ENCODE results near the gene FMO2.
"Not testable (repeated sequence)": the region's sequence is repeated elsewhere in the genome, so short reads cannot be mapped to it uniquely, and the experiment has no call there.

Gene FMO2

DNA sequence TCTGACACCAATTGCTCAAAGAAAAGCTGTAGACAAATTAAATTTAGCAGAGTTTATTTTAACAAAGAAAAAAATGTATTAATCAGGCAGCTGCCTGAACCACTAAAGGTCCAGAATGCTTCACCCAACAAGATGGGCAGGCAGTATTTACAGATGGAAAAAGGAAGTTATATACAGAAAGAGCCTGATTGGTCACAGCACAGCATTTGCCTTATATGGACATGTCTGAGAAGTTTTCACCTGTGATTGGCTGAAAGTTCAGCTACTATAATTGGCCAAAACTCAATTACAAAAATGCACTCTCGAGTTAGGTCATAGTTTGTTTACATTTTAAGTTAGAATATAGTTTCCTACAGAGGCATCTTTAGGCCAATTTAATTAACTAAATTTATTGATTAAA lies 48.1 kb downstream of the FMO2 start:
- DNase-seq (ENCODE audit: extremely low read depth, low read depth), result no peak
- TF ChIP-seq, protein P1, sequence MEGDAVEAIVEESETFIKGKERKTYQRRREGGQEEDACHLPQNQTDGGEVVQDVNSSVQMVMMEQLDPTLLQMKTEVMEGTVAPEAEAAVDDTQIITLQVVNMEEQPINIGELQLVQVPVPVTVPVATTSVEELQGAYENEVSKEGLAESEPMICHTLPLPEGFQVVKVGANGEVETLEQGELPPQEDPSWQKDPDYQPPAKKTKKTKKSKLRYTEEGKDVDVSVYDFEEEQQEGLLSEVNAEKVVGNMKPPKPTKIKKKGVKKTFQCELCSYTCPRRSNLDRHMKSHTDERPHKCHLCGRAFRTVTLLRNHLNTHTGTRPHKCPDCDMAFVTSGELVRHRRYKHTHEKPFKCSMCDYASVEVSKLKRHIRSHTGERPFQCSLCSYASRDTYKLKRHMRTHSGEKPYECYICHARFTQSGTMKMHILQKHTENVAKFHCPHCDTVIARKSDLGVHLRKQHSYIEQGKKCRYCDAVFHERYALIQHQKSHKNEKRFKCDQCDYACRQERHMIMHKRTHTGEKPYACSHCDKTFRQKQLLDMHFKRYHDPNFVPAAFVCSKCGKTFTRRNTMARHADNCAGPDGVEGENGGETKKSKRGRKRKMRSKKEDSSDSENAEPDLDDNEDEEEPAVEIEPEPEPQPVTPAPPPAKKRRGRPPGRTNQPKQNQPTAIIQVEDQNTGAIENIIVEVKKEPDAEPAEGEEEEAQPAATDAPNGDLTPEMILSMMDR (IDR thresholded peaks at IDR 0.05; ENCODE audit: low read depth, low read length), result no peak

DNA sequence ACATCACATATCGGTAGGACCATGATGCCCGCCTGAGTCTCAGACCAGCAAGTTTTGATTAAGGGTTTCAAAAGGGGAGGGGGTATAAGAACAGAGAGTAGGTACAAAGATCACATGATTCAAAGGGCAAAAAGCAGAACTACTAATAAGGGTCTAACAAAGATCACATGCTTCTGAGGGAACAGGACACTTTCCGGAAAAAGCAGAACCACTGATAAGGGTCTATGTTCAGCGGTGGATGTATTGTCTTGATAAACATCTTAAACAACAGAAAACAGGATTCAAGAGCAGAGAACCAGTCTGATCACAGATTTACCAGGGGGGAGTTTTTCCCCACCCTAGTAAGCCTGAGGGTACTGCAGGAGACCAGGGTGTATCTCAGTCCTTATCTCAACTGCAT lies 51.1 kb downstream of the FMO2 start:
- DNase-seq (ENCODE audit: extremely low read depth, low read depth), result not testable (repeated sequence)

DNA sequence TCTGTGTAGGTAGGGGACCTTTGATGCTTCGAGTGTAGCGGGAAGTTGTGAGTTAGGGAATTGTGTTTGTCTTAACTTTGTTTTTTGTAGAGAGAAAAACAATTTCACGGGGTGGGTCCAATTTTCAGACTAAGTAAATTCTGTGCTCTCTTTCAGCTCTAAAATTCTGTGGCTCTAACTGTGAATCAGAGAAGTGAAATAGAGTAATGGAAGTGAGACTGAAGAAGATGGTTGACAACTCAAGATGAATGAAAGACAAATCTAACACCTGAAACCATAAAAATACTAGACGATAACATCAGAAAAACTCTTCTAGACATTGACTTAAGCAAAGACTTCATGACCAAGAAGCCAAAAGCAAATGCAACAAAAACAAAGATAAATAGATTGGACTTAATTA lies 58.8 kb downstream of the FMO2 start:
- TF ChIP-seq, protein P1 (IDR thresholded peaks at IDR 0.05; ENCODE audit: low read depth, low read length), result no peak
- DNase-seq (ENCODE audit: extremely low read depth, low read depth), result no peak

DNA sequence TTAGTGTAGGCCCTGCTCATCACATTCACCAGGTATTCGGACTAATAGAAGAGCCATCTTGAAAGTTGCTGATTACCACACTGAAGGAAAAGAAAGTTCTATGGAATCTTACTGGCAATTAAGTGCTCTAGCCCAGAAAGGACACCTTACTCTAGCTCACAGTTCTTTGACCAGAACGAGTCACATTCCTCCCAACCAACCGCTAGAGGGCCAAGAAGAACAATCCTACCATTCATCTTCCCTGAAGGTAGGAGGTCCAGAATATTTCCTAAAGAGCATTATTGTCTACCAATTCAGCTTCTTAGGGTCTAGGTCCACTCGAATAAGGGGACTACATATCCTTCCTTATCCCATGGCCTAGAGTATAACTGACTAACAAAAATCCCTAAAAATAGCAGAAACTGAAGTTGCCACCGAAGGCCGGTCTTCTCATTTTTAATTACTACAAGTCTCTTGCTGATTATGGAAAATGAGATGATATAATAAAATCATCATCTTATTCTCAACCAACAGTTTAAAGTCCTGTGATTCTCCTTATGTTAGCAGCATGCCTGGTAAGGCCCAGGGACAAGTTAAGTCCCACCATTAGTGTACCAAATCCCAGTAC lies 60.5 kb downstream of the FMO2 start:
- TF ChIP-seq, protein P1 (IDR thresholded peaks at IDR 0.05; ENCODE audit: low read depth, low read length), result peak; percentile 85
- DNase-seq (ENCODE audit: extremely low read depth, low read depth), result no peak

DNA sequence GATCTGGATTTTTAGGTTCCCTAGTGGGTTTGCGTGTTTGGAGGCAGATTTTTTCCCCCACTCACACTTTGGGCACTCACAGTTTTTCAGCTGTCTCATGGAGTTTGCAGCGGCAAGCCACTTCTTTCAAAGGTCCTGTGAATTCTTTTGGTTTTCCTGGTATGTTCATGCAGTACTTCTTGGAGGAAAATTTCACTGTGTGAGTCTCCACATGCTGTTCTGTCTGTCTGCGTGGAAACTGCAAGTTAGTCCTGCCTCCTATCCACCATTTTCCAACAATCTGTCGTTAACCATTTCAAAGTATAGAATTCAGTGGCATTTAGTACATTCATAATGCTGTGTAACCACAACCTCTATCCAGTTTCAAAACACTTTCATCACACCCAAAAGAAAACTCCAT lies 62.4 kb downstream of the FMO2 start:
- no peak for DNase-seq (ENCODE audit: extremely low read depth, low read depth)
- TF ChIP-seq, protein P1 (IDR thresholded peaks at IDR 0.05; ENCODE audit: low read depth, low read length), result no peak

DNA sequence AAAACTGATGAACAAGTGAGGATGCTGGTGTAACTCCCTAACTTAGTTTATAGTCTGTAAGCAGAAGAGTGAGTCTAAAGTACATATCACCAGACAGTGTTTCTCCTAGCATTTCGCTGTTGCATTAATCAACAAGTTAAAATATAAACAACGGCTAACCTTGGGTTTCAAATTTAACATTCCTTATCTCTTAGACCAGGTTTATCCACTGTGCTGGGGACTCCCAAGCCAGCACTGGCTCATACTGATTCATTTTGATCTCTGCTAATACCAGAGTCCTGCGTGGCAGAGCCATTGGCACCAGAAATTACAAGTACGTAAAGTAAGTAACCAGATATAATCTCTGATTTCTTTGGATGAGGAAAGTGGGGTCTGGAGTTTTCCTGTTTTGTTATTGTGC lies 63.2 kb downstream of the FMO2 start, which contains the start of gene FMO1:
FMO1 (plus strand) TSS at position 193 of the 400 bp plus-strand sequence. CDS start 9,594 bp downstream, outside the sequence.
- TF ChIP-seq, protein P1 (IDR thresholded peaks at IDR 0.05; ENCODE audit: low read depth, low read length), result no peak
- no peak for DNase-seq (ENCODE audit: extremely low read depth, low read depth)

DNA sequence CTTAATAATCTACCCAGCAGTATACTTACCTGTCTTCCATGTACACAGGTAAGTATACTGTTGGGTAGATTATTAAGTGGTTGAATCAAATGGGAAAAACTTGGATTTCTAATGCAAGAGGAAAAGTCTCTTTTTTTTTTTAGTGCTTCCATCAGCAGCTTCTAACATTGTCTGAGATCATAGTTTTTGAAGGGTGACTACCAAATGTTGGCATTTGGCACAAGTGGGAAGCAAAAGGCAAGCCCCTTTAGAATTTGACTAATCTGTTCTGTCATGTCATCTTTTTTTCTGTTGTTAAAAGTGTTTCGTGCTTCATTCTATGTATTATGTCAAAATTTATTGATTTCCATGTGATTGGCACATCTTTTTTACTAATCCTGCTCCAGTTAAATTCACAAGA lies 63.7 kb downstream of the FMO2 start:
- TF ChIP-seq, protein P1 (IDR thresholded peaks at IDR 0.05; ENCODE audit: low read depth, low read length), result no peak
- no peak for DNase-seq (ENCODE audit: extremely low read depth, low read depth)

DNA sequence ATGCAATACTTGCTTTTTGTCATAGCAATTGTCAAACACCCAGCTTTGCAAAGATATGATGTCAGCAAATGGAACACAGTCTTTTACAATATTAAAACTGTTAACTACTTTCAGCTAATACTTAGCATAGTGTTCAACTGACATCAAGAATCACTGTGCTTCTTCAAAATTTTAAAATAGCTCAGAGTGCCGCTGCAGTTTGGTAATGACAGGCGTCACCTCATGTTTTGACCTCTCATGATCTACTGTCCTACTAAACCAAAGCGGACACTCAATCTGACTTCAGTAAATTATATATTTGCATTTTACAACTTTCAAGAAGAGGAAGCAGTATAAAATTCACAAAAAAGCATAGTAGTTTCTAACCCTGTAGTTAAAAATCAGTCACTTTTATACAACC lies 65.2 kb downstream of the FMO2 start:
- TF ChIP-seq, protein P1 (IDR thresholded peaks at IDR 0.05; ENCODE audit: low read depth, low read length), result no peak
- no peak for DNase-seq (ENCODE audit: extremely low read depth, low read depth)

Measured in AG09319 (cell line).